Kidney epithelial cell (primary cell): ENCODE data around the gene ZNF423. TPM values are rescaled to one million over a fixed set of nuclear protein-coding genes. Genes with fewer than 3 reads are reported as not detected.

Experiments
- DNase-seq: peaks from one replicate; pipeline ENCODE4 v3.0.0-alpha.2; 2010; ENCODE audit warnings: low read depth
- H3K27me3 ChIP-seq: 2 replicates; pipeline ENCODE4 v1.6.0; 2011; ENCODE audit warnings: low read length; ENCODE audit not compliant: control insufficient read depth, insufficient read depth
- H3K36me3 ChIP-seq: 2 replicates; pipeline ENCODE4 v1.5.1; 2011; ENCODE audit warnings: low read length; ENCODE audit not compliant: control insufficient read depth, insufficient read depth
- H3K4me3 ChIP-seq: 2 replicates; pipeline ENCODE4 v1.5.1; 2011; ENCODE audit warnings: low read depth, mild to moderate bottlenecking, control low read depth, low read length
- total RNA-seq: library from RNA; depleted of rRNA; stranded (reverse); fragments of >200 nt; gene quantifications from 2 replicates; pipeline ENCODE4 v1.2.3, GENCODE V29; 2015
- TF ChIP-seq, protein P1 (sequence below): IDR thresholded peaks from 2 replicates; pipeline ENCODE4 v1.5.1; 2011; ENCODE audit warnings: mild to moderate bottlenecking, moderate library complexity, low read length, control low read depth, inconsistent platforms; ENCODE audit not compliant: insufficient read depth, poor library complexity, severe bottlenecking

The ZNF423 gene
- total RNA-seq, 1 donor from 2014 or later: 3.6 TPM

DNA sequence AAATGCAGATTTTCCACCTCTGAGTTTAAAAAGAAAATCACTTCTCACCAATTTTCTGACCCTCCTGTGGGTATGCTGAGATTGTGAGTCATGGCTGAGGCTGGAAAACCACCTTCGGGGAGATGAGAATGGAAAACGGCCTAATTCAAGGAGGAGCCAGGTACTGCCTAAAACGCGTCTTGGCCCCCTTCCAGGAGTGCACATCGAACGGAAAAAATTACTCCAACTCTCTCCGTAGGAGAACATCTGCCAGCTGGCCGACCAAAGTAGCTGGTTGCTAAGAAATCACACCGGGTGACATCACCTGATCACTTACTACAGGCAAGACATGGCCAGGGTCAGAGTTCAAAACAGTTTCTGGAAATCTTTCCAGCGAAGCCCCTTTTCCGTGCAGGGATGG, 107.6 kb downstream of the ZNF423 start:
- TF ChIP-seq, protein P1, sequence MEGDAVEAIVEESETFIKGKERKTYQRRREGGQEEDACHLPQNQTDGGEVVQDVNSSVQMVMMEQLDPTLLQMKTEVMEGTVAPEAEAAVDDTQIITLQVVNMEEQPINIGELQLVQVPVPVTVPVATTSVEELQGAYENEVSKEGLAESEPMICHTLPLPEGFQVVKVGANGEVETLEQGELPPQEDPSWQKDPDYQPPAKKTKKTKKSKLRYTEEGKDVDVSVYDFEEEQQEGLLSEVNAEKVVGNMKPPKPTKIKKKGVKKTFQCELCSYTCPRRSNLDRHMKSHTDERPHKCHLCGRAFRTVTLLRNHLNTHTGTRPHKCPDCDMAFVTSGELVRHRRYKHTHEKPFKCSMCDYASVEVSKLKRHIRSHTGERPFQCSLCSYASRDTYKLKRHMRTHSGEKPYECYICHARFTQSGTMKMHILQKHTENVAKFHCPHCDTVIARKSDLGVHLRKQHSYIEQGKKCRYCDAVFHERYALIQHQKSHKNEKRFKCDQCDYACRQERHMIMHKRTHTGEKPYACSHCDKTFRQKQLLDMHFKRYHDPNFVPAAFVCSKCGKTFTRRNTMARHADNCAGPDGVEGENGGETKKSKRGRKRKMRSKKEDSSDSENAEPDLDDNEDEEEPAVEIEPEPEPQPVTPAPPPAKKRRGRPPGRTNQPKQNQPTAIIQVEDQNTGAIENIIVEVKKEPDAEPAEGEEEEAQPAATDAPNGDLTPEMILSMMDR: no peak
- DNase-seq: peak; percentile 5
- Histone ChIP-seq H3K36me3 (no peaks in the 10 kb centered on the region), H3K27me3 (peaks cover 9% of the 10 kb centered on the region), H3K4me3 (no peak overlapping the region)

DNA sequence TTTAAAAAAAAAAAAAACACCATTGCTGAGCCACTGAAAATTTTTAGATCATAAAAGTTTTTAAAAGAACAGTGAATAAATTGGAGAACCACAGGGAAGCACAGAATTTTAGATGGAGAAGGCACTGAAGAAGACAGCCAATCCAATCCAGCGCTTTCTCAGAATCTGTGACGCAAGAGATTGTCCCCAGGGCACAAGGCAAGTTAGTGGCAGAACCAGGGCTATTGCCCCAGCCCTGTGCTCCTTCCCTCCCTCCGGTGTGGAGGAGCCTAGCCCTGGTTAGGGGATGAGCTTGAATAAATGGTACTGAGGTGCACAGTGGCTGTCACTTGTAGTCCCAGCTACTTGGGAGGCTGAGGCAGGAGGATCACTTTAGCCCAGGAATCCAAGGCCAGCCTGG, 108.3 kb downstream of the ZNF423 start:
- DNase-seq: no peak
- Histone ChIP-seq H3K27me3 (peaks cover 9% of the 10 kb centered on the region), H3K4me3 (no peak overlapping the region), H3K36me3 (no peaks in the 10 kb centered on the region)
- TF ChIP-seq, protein P1: no peak

DNA sequence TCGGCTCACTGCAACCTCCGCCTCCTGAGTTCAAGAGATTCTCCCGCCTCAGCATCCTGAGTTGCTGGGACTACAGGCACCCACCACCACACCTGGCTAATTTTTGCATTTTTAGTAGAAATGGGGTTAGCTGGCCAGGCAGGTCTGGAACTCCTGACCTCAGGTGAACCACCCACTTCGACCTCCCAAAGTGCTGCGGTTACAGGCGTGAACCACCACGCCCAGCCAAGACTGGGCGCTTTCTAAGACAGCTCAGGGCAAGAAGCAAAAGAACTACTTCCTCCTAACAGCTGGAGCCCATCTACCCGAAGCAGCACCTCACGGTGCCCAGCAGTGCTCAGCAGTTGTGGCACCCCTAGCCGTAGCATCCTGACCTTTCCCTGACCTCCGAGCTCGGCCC, 109.4 kb downstream of the ZNF423 start:
- H3K36me3 ChIP-seq: no peaks in the 10 kb centered on the region
- TF ChIP-seq, protein P1: no peak
- H3K27me3 ChIP-seq: peaks cover 14% of the 10 kb centered on the region
- H3K4me3 ChIP-seq: no peak overlapping the region
- no peak for DNase-seq

DNA sequence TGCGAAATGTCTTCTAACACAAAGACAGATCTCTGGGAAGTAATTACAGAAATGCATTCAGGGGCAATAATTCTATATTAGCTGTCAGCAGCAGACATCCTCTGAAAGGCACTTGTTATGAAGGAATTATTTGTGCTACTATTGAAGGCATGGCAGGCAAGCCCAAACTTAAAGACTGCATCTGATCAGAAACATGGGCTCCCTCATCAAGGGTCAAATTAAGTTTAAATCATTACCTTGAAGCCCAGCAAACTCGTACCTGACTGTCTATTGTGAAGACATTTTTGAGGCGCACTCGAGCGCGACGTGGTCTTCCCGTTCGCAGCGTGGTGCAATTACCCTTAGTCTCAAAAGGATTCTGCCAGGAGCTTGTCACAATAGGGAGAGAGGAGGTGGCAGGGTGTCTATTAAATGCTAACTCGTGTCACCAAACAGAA, 110.6 kb downstream of the ZNF423 start:
- no peaks in the 10 kb centered on the region for H3K36me3 ChIP-seq
- H3K27me3 ChIP-seq: peaks cover 17% of the 10 kb centered on the region
- TF ChIP-seq, protein P1: no peak

DNA sequence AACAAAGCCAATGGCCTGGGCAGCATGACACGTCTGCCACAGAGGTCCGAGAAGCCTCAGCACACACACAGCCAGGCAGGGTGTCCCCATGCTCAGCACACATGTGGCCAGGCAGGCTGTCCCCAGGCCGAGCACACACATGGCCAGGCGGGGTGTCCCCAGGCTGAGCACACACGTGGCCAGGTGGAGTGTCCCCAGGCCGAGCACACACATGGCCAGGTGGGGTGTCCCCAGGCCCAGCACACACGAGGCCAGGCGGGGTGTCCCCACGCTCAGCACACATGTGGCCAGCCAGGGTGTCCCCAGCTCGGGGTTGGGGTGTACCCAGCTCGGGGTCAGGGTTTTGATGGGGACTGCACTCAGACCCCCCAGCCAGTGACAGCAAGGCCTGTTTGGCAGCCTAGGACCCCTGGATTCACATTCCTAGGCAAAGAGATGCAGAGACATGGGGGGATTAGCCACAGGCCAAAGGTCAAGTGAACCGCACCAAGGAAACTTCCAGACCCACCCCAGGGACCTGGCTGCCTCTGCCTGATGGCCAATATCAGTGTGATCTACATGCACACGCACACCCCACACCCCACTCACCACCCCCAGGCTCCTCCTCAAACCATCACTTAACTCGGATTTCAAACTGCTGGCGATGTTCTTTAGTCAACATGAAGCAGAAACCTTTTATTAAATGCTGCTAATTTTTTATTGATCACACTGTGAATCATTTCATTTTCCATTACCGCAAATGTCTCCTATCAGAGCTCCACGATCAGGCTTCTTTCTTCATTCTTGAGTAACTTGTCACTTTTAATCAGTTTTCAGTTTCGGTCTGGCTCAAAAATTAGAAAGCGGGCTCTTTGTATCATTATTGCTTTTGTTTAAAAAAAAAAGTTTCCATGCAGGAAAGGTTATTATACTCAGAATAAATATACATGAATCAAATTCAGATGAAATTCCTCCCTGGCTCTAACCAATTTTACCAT, 111.4 kb downstream of the ZNF423 start:
- DNase-seq: no peak
- Histone ChIP-seq H3K4me3 (no peak overlapping the region), H3K27me3 (peaks cover 19% of the 10 kb centered on the region), H3K36me3 (no peaks in the 10 kb centered on the region)
- TF ChIP-seq, protein P1: no peak

More for the DNA sequence above, 110.6 kb downstream of the ZNF423 start:
- H3K4me3 ChIP-seq: no peak overlapping the region
- DNase-seq: no peak
